ENCODE data around the gene RAB3B. TPM values are rescaled to one million over a fixed set of nuclear protein-coding genes. Genes with fewer than 3 reads are reported as not detected.

The RAB3B gene
- total and polyA plus RNA-seq, 9 of the 15 experiments (the other 6 are each of a cell fraction or from before 2014, with no cell fraction given): 0.07 to 0.47 (median 0.27) TPM

DNA sequence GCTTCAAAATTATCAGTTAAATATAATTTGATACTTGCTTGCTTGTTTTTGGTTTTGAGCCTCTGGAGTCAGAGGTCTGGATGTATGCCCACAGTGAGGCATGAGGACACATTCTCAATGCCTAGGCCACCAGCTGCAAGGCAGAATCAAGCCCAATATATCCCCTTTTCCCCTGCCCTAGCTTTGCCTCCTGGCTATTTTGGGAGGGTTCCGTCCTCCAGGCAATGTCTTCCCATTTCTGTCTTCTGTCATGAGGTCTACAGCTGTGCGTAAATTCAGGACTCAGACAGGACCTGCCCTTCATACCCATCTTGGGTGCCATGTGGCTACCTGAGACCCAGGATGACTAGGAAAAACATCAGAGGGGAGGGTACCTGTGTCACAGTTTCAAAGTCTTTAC is 131.2 kb downstream of the RAB3B start:
- Histone ChIP-seq H3K27ac (ENCODE audit: extremely low read depth, low read depth, low read length) (no peak overlapping the region), H3K79me2 (ENCODE audit: control insufficient read depth, insufficient read depth, low read length) (peaks cover 90% of the 10 kb centered on the region), H3K4me2 (ENCODE audit: insufficient read depth, low read length) (no peak overlapping the region), H3K27me3 (ENCODE audit: control insufficient read depth in 2 of 2, insufficient read depth in 2 of 2, low read length in 2 of 2) (no peaks in the 10 kb centered on the region), H4K20me1 (replicated peaks; ENCODE audit: control insufficient read depth, insufficient read depth, low read length) (no peaks in the 10 kb centered on the region), H3K9ac (ENCODE audit: insufficient read depth in 1 of 2, low read depth in 2 of 2, low read length in 2 of 2) (no peak overlapping the region), H3K4me1 (replicated peaks in 1 of 2; ENCODE audit: control insufficient read depth in 2 of 2, insufficient read depth in 2 of 2, low read length in 2 of 2) (no peaks in the 10 kb centered on the region; a peak in 3 of 5 replicates), H3K4me3 (no peak overlapping the region), H3K36me3 (ENCODE audit: control insufficient read depth, insufficient read depth, low read length) (peaks cover 72% of the 10 kb centered on the region), H3K9me1 (ENCODE audit: control insufficient read depth, insufficient read depth, low read length) (no peaks in the 10 kb centered on the region), H3K9me3 (replicated peaks; ENCODE audit: control insufficient read depth, insufficient read depth, low read depth, low read length) (no peaks in the 10 kb centered on the region), H2AFZ (ENCODE audit: low read depth, low read length) (no peak overlapping the region)
- WGBS (ENCODE audit: insufficient coverage, low coverage, missing lambda C conversion rate): 98% methylated on average over 2 of the region's 2 CpGs
- FAIRE-seq (no peak), DNase-seq (ENCODE audit: extremely low read depth in 1 of 4, low spot score in 3 of 4) (no peak), ATAC-seq (no peak)
- intact Hi-C loops (cut with micrococcal nuclease) (no loop called here), in situ Hi-C loops (cut with MboI) (no loop called here)
- CTCF ChIA-PET (ENCODE audit: low intra/inter-chr PET ratio): no interaction called here
- no peak for TF ChIP-seq PHF20 (IDR thresholded peaks at IDR 0.05; ENCODE audit: partially characterized antibody)
- peak; percentile 46; the same call in 1 of the 2 replicates for TF ChIP-seq POLR2A (conservative IDR thresholded peaks at IDR 0.05)
- BruUV-seq (replicated peaks): no TSS peak
- POLR2A ChIA-PET: interaction anchor here (0.8 to 1.7 kb wide), 3 partner anchors 8 to 237 kb away, joined by 3 to 8 read pairs (median 4); no protein-coding TSS in a partner anchor

DNA sequence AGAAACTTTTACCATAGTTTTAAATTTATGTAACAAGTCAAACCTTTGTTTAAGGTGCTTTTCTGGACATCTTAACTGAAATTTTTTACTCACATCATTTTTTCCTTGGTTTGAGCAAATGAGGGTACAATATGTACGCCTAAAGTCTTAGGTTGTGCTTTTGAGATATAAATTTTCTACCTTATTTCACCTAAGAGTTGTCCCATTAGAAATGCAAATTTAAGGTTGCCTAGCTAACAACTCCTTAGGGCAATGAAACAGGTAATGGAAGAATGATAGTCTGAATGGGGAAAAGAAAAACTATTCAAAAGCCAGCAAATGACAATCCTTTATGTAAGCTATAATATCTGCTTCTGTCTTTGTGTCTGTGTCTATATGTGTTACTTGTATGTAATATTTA is 131.6 kb downstream of the RAB3B start:
- intact Hi-C loops (cut with micrococcal nuclease) (no loop called here), in situ Hi-C loops (cut with MboI) (no loop called here)
- no peak overlapping the region for H3K9ac ChIP-seq (ENCODE audit: insufficient read depth in 1 of 2, low read depth in 2 of 2, low read length in 2 of 2)
- no peaks in the 10 kb centered on the region for H4K20me1 ChIP-seq (replicated peaks; ENCODE audit: control insufficient read depth, insufficient read depth, low read length)
- no peak for FAIRE-seq
- no peak overlapping the region for H3K4me3 ChIP-seq
- ChIA-PET CTCF (ENCODE audit: low intra/inter-chr PET ratio) (no interaction called here), POLR2A (interaction anchor here (0.6 to 1.7 kb wide), 5 partner anchors 9 to 456 kb away, joined by 3 to 8 read pairs (median 3); no protein-coding TSS in a partner anchor)
- H3K27me3 ChIP-seq (ENCODE audit: control insufficient read depth in 2 of 2, insufficient read depth in 2 of 2, low read length in 2 of 2): no peaks in the 10 kb centered on the region
- no peak for ATAC-seq
- no peak overlapping the region for H3K27ac ChIP-seq (ENCODE audit: extremely low read depth, low read depth, low read length)
- peaks cover 72% of the 10 kb centered on the region for H3K36me3 ChIP-seq (ENCODE audit: control insufficient read depth, insufficient read depth, low read length)
- H3K79me2 ChIP-seq (ENCODE audit: control insufficient read depth, insufficient read depth, low read length): peaks cover 88% of the 10 kb centered on the region
- no peak overlapping the region for H2AFZ ChIP-seq (ENCODE audit: low read depth, low read length)
- no TSS peak for BruUV-seq (replicated peaks)
- WGBS (ENCODE audit: insufficient coverage, low coverage, missing lambda C conversion rate): 52% methylated on average over 1 of the region's 1 CpG
- TF ChIP-seq TRIM28 (IDR thresholded peaks at IDR 0.05): no peak
- peak; percentile 87 for TF ChIP-seq CHD7 (IDR thresholded peaks at IDR 0.05; ENCODE audit: low read depth, low read length)
- H3K4me1 ChIP-seq (replicated peaks in 1 of 2; ENCODE audit: control insufficient read depth in 2 of 2, insufficient read depth in 2 of 2, low read length in 2 of 2): no peaks in the 10 kb centered on the region; a peak in 3 of 5 replicates
- DNase-seq (ENCODE audit: extremely low read depth in 1 of 4, low spot score in 3 of 4): no peak
- no peaks in the 10 kb centered on the region for H3K9me1 ChIP-seq (ENCODE audit: control insufficient read depth, insufficient read depth, low read length)
- H3K9me3 ChIP-seq (replicated peaks; ENCODE audit: control insufficient read depth, insufficient read depth, low read depth, low read length): no peaks in the 10 kb centered on the region
- no peak overlapping the region for H3K4me2 ChIP-seq (ENCODE audit: insufficient read depth, low read length)
